Epithelial cell of prostate (primary cell): ENCODE measurements around the gene TRAF3.

ENCODE experiments used
- DNase-seq: peaks from one replicate; pipeline ENCODE4 v3.0.0-alpha.2; 2011; ENCODE audit warnings: low read depth, low spot score
- H3K27ac ChIP-seq: fragments of 450-650 bp; 2 replicates; pipeline ENCODE4 v1.5.1; 2017; ENCODE audit warnings: mild to moderate bottlenecking

TRAF3 gene

GRCh38 chr14:102775855-102776760, 1.1 kb upstream of the TRAF3 start:
- H3K27ac ChIP-seq, result peak overlapping the region; percentile 62
- DNase-seq, result no peak

- H3K27ac ChIP-seq, result peak overlapping the region; percentile 62
- no peak for DNase-seq
Observed at GRCh38 chr14:102777711-102778337, 575 bp downstream of the TRAF3 start.

DNA sequence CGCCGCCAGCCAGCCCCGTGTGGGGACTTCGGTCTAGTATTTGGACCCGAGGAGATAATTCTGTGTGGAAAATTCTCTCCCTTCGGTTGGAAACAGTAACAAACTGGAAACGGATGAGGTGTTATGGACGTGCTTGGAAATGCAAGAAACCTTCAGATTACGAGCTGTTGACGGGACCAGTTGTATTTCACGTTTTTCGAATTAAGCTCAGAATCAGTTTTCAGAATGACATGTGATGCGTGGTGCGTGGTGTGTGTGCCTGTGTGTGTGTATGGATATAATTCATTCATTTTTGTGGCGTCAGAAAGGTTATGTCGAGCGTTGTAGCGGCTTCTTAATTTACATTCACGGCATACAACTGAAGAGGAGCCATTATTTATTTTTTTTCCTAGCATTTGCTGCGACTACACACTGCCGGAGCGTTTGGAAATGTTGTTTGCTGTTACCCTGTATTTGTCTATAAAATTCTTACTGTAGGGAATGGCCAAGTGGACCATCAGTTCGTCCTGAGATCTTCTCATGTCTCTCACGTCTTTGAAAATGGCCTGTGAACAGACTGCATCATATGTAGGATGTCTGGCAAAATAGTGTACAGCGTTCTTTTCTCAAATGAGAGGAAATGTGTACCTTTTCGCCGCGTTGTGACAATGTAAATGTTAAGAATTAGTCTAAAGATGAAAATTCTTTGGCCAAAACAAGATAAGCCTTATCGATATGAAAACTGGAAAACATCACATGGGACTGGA, 1.3 kb downstream of the TRAF3 start:
- H3K27ac ChIP-seq, result peak overlapping the region; percentile 62
- no peak for DNase-seq

- DNase-seq, result no peak
- peak overlapping the region; percentile 62 for H3K27ac ChIP-seq
Observed at GRCh38 chr14:102779084-102779462, 1.8 kb downstream of the TRAF3 start.

GRCh38 chr14:102779574-102780315, 2.5 kb downstream of the TRAF3 start:
- DNase-seq, result no peak
- peak overlapping the region; percentile 62 for H3K27ac ChIP-seq

- DNase-seq, result no peak
- H3K27ac ChIP-seq, result no peak overlapping the region
Observed at GRCh38 chr14:102781063-102781462, 3.8 kb downstream of the TRAF3 start.

- no peak for DNase-seq
Observed at GRCh38 chr14:102782974-102783373, 5.7 kb downstream of the TRAF3 start.

DNA sequence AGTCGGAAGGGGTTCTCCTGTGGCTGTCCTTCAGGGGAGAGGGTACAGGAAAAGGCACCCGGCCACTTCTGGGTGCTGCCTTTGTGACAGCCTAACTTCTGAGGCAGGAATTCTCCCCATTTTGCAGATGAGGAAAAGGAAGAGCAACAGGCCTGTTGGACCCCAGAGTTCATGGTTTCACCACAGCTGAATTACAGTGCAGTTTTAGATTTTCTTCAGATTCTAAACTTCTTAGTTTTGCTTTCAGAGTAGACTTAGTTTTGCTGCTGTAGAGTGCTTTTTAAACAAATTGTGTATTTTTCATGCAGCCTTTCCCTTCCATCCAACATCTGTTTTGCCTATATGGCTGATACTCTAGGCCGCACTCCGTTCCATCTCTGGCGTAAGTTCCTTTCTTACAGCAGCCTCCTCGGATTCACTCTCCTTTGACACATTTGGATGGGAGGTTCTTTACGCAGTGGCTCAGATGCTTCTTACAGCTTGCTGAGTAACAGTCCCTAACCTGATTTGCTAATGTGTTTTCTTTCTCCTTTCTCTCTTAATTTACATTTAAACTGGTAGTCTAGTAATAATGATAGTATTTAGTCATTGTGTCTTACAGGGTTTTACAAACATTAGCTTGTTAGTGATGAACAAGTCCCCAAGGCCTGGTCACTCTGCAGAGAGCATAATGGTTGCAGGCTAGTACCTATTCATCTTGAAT, 7.8 kb downstream of the TRAF3 start:
- H3K27ac ChIP-seq, result no peak overlapping the region
- no peak for DNase-seq

More at GRCh38 chr14:102782974-102783373, 5.7 kb downstream of the TRAF3 start:
- no peak overlapping the region for H3K27ac ChIP-seq

- DNase-seq, result no peak
Observed at GRCh38 chr14:102785595-102785963, 8.3 kb downstream of the TRAF3 start.

GRCh38 chr14:102786768-102787167, 9.5 kb downstream of the TRAF3 start:
- no peak for DNase-seq
- no peak overlapping the region for H3K27ac ChIP-seq

More at GRCh38 chr14:102785595-102785963, 8.3 kb downstream of the TRAF3 start:
- H3K27ac ChIP-seq, result no peak overlapping the region

- no peak for DNase-seq
- no peak overlapping the region for H3K27ac ChIP-seq
Observed at GRCh38 chr14:102789349-102789748, 12.1 kb downstream of the TRAF3 start.

- H3K27ac ChIP-seq, result peak overlapping the region; percentile 93
- no peak for DNase-seq
Observed at GRCh38 chr14:102793531-102794328, 16.5 kb downstream of the TRAF3 start.

- peak overlapping the region; percentile 93 for H3K27ac ChIP-seq
Observed at GRCh38 chr14:102795060-102795925, 18.0 kb downstream of the TRAF3 start.

GRCh38 chr14:102796661-102797190, 19.5 kb downstream of the TRAF3 start:
- no peak for DNase-seq
- H3K27ac ChIP-seq, result no peak overlapping the region

More at GRCh38 chr14:102795060-102795925, 18.0 kb downstream of the TRAF3 start:
- peak; percentile 71 for DNase-seq

DNA sequence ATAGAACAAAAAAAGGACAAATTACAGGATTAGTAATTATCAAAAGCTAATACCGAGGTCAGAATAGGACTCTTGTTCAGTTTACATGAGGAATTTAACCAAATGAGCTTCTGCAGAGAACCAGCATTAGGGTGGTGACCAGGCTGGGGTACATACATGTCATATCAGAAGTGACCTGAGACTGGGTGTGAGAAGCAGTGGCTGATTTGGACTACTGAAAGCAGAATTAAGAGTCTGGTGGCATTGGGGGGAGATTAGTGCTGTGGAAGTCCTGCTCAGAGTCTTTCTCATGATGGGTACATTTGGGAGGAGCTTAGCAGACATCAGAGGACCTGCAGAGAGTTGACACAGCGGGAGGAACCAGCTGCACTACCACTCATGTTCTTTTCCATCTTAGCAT, 21.7 kb downstream of the TRAF3 start:
- no peak overlapping the region for H3K27ac ChIP-seq
- no peak for DNase-seq

- DNase-seq, result no peak
- no peak overlapping the region for H3K27ac ChIP-seq
Observed at GRCh38 chr14:102799684-102800562, 22.7 kb downstream of the TRAF3 start.
